ENCODE measurements around the gene IL4I1. TPM values are rescaled to one million over a fixed set of nuclear protein-coding genes. Genes with fewer than 3 reads are reported as not detected.

Gene IL4I1
- total and polyA plus RNA-seq, 2 of the 8 experiments (the other 6 are each of a cell fraction or from before 2014, with no cell fraction given) = 0.41 to 0.76 TPM

DNA sequence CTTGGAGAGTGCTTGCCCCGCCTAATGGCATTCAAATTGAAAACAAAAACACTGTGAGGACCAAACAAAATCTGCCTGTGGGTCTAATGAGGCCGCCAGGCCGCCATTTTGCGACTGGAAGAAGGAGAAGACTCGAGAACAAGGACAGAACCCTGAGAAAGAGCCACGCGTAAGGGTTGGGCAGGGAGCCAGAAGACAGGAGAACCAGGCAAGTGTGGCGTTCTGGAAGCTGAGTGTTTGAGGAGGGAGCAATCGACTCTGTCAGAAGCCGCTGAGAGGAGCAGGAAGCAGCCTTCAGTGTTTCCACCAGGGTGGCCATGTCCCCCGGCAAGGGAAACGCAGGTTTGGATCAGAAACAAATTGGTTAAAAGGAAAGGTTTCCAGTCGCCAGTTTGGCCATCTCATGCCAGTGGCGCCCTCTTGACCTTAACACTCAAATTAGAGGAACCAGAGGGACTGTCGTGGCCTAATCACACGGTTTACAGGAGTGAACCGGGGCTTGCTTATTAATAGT is 55.9 kb downstream of the IL4I1 start:
- 94% methylated on average over 15 of the region's 17 CpGs; no CpG with 5 or more reads in 1 of the 2 experiments for WGBS, 2 experiments (ENCODE audit: extremely low coverage in 1 of 2, insufficient coverage in 1 of 2, insufficient read length in 1 of 2, insufficient replicate concordance in 2 of 2, low coverage in 1 of 2, low lambda C conversion rate in 2 of 2, missing lambda C conversion rate in 1 of 2)
- 0 out of 2 replicates have a peak, but pooled peaks have one; percentile 8 for TF ChIP-seq YY1 (IDR thresholded peaks at IDR 0.05; ENCODE audit: low read depth, low read length)
- no peak for TF ChIP-seq CHD2 (IDR thresholded peaks at IDR 0.05; ENCODE audit: low read length)
- no peak for TF ChIP-seq TAF1 (IDR thresholded peaks at IDR 0.05; ENCODE audit: low read depth, low read length)
- TF ChIP-seq SP4 (IDR thresholded peaks at IDR 0.05; ENCODE audit: low read length) = no peak
- TF ChIP-seq BCL11A (IDR thresholded peaks at IDR 0.05; ENCODE audit: low read depth in 2 of 2, low read length in 2 of 2) = no peak
- no peak for TF ChIP-seq GABPA (IDR thresholded peaks at IDR 0.05; ENCODE audit: borderline replicate concordance, insufficient read depth, low read length)
- no peak for TF ChIP-seq POU5F1 (IDR thresholded peaks at IDR 0.05; ENCODE audit: low read depth, low read length)
- no peak for TF ChIP-seq ZNF274 (IDR thresholded peaks at IDR 0.05; ENCODE audit: borderline replicate concordance, extremely low read depth, low read length)
- no peak for TF ChIP-seq SIN3A (conservative IDR thresholded peaks at IDR 0.05 in 1 of 2, IDR thresholded peaks at IDR 0.05 in 1 of 2; ENCODE audit: low read depth in 1 of 2, low read length in 2 of 2)
- TF ChIP-seq E2F6 (IDR thresholded peaks at IDR 0.05) = no peak
- TF ChIP-seq, protein P1, sequence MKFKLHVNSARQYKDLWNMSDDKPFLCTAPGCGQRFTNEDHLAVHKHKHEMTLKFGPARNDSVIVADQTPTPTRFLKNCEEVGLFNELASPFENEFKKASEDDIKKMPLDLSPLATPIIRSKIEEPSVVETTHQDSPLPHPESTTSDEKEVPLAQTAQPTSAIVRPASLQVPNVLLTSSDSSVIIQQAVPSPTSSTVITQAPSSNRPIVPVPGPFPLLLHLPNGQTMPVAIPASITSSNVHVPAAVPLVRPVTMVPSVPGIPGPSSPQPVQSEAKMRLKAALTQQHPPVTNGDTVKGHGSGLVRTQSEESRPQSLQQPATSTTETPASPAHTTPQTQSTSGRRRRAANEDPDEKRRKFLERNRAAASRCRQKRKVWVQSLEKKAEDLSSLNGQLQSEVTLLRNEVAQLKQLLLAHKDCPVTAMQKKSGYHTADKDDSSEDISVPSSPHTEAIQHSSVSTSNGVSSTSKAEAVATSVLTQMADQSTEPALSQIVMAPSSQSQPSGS (IDR thresholded peaks at IDR 0.05; ENCODE audit: low read length) = no peak

More for the DNA sequence above, 55.9 kb downstream of the IL4I1 start:
- H4K20me1 ChIP-seq (replicated peaks in 1 of 2; ENCODE audit: control insufficient read depth in 1 of 2, insufficient read depth in 2 of 2, low read length in 2 of 2) = peaks cover under 1% of the 10 kb centered on the region in 2 experiments
- FAIRE-seq (no peak), DNase-seq (ENCODE audit: low read depth in 1 of 2, low spot score in 2 of 2) (no peak)
- H3K4me1 ChIP-seq (replicated peaks in 1 of 4; ENCODE audit: control insufficient read depth in 3 of 4, insufficient read depth in 4 of 4, low read length in 3 of 4) = no peaks in the 10 kb centered on the region
- no peak overlapping the region for H3K4me3 ChIP-seq (ENCODE audit: extremely low read depth in 1 of 4, insufficient read depth in 2 of 4, low read depth in 3 of 4, low read length in 4 of 4)
- no peaks in the 10 kb centered on the region for H3K27me3 ChIP-seq (replicated peaks in 1 of 4; ENCODE audit: control insufficient read depth in 3 of 4, extremely low read depth in 1 of 4, insufficient read depth in 3 of 4, low read length in 3 of 4)
- no peak overlapping the region for H2BK12ac ChIP-seq (ENCODE audit: low read depth, low read length)
- H2BK5ac ChIP-seq (ENCODE audit: low read depth, low read length) = no peak overlapping the region
- H4K5ac ChIP-seq (ENCODE audit: insufficient read length, low read depth, low read length) = no peak overlapping the region
- no peak overlapping the region for H2BK120ac ChIP-seq (replicated peaks; ENCODE audit: low read depth, low read length)
- no peak overlapping the region for H3K14ac ChIP-seq (ENCODE audit: insufficient read length)
- peaks cover 3% of the 10 kb centered on the region; the same call in 1 of the 2 replicates for H3K79me1 ChIP-seq (ENCODE audit: low read depth, low read length)
- H3K23me2 ChIP-seq (ENCODE audit: low read depth, low read length) = no peaks in the 10 kb centered on the region
- H3K9me3 ChIP-seq (ENCODE audit: insufficient read depth in 2 of 2, low read depth in 1 of 2, low read length in 1 of 2) = no peaks in the 10 kb centered on the region
- no peak overlapping the region for H2AK5ac ChIP-seq (ENCODE audit: low read depth, low read length)
- no peaks in the 10 kb centered on the region for H3K79me2 ChIP-seq (ENCODE audit: control insufficient read depth in 1 of 2, insufficient read depth in 2 of 2, low read length in 2 of 2)
- H3K9ac ChIP-seq (replicated peaks in 1 of 4; ENCODE audit: extremely low read depth in 1 of 4, low read depth in 3 of 4, low read length in 3 of 4) = no peak overlapping the region
- CTCF ChIA-PET (ENCODE audit: partially characterized antibody) = interaction anchor here (1.1 kb wide), 1 partner anchor 22 kb away, joined by 3 read pairs; no protein-coding TSS in a partner anchor
- no peak overlapping the region for H3K27ac ChIP-seq (ENCODE audit: low read depth, low read length)
- H3K18ac ChIP-seq (ENCODE audit: extremely low read depth, low read length) = no peak overlapping the region
- no peak overlapping the region for H4K8ac ChIP-seq (ENCODE audit: extremely low read depth, insufficient read depth, low read length)
- no peak overlapping the region for H2BK20ac ChIP-seq (ENCODE audit: low read length)
- POLR2A ChIA-PET (ENCODE audit: partially characterized antibody) = interaction anchor here (0.7 to 3.1 kb wide), 3 partner anchors 9 to 30 kb away, joined by 3 to 13 read pairs (median 3); partner anchors contain the start of gene PTOV1
- H3K4ac ChIP-seq (replicated peaks; ENCODE audit: insufficient read length, low read depth, low read length) = no peak overlapping the region
- peaks cover 2 to 12% (median 8%) of the 10 kb centered on the region in 4 experiments; a peak in 5 of 8 replicates for H3K36me3 ChIP-seq (ENCODE audit: control insufficient read depth in 2 of 4, insufficient read depth in 4 of 4, low read length in 3 of 4)
- no peak overlapping the region for H4K91ac ChIP-seq (replicated peaks; ENCODE audit: insufficient read length, low read length)
- H3K23ac ChIP-seq (ENCODE audit: insufficient read length) = no peak overlapping the region
- no peak overlapping the region for H3K4me2 ChIP-seq (ENCODE audit: insufficient read depth in 1 of 2, low read depth in 2 of 2, low read length in 2 of 2)
- no peak overlapping the region for H3K56ac ChIP-seq (replicated peaks; ENCODE audit: insufficient read length, low read depth, low read length)
- no peak overlapping the region for H2AFZ ChIP-seq (ENCODE audit: low read length)
- no peak overlapping the region for H2BK15ac ChIP-seq (ENCODE audit: low read length)

Measured in H1 (cell line).